T-helper 2 cell treated with Interferon-gamma antibody and Interleukin-4, amounts not matched to agents 100 ng/mL and 5 ng/mL, for 36 hours (primary cell): ENCODE measurements around the gene ADAMTSL2. TPM values are rescaled to one million over a fixed set of nuclear protein-coding genes. Genes with fewer than 3 reads are reported as not detected.

ENCODE experiments used
- intact Hi-C: fragments of 100-400 bp; cut with micrococcal nuclease; formaldehyde crosslinking; loops from one replicate; pipeline ENCODE4 v1.15.1; 2023
- total RNA-seq: library from RNA; stranded (reverse); gene quantifications from 2 replicates; pipeline ENCODE4 v1.2.3, GENCODE V29; 2022

Gene ADAMTSL2
- total RNA-seq, 1 donor from 2014 or later = not detected

- intact Hi-C loops = no loop called here
These were observed 39.4 kb downstream of the ADAMTSL2 start for GRCh38 chr9:133573791-133574515.

- intact Hi-C loops = no loop called here
These were observed 40.3 kb downstream of the ADAMTSL2 start for GRCh38 chr9:133574771-133575170.

GRCh38 chr9:133575186-133576030, 40.9 kb downstream of the ADAMTSL2 start:
- intact Hi-C loops = no loop called here

GRCh38 chr9:133576031-133576874, 41.7 kb downstream of the ADAMTSL2 start:
- intact Hi-C loops = no loop called here

- intact Hi-C loops = no loop called here
These were observed 42.6 kb downstream of the ADAMTSL2 start for GRCh38 chr9:133576875-133577736.

- intact Hi-C loops = no loop called here
These were observed 43.2 kb downstream of the ADAMTSL2 start for GRCh38 chr9:133577737-133578112.

- intact Hi-C loops = no loop called here
These were observed 44.3 kb downstream of the ADAMTSL2 start for GRCh38 chr9:133578524-133579441.

- intact Hi-C loops = no loop called here
These were observed 45.3 kb downstream of the ADAMTSL2 start for GRCh38 chr9:133579601-133580418.

- intact Hi-C loops = no loop called here
These were observed 45.9 kb downstream of the ADAMTSL2 start for GRCh38 chr9:133580419-133580738.

- intact Hi-C loops = no loop called here
These were observed 46.5 kb downstream of the ADAMTSL2 start for GRCh38 chr9:133581011-133581410.

- intact Hi-C loops = no loop called here
These were observed 47.2 kb downstream of the ADAMTSL2 start for GRCh38 chr9:133581513-133582343.

GRCh38 chr9:133582501-133583045, 48.1 kb downstream of the ADAMTSL2 start:
- intact Hi-C loops = no loop called here

- intact Hi-C loops = no loop called here
These were observed 48.6 kb downstream of the ADAMTSL2 start for GRCh38 chr9:133583111-133583510.

- intact Hi-C loops = no loop called here
These were observed 49.1 kb downstream of the ADAMTSL2 start for GRCh38 chr9:133583586-133583985.

- intact Hi-C loops = no loop called here
These were observed 49.7 kb downstream of the ADAMTSL2 start for GRCh38 chr9:133584167-133584558.

GRCh38 chr9:133584559-133585476, 50.3 kb downstream of the ADAMTSL2 start:
- intact Hi-C loops = no loop called here
